Transverse colon (tissue), 4 donors: ENCODE results near the gene NLRC4. TPM values are rescaled to one million over a fixed set of nuclear protein-coding genes. Genes with fewer than 3 reads are reported as not detected.

Experiments
- DNase-seq: peaks from one replicate; pipeline ENCODE4 v3.0.0-alpha.2; 2019
- H3K27ac ChIP-seq, 4 donors: fragments of 200-600 bp; sonication (generic); 2 replicates each; pipeline ENCODE4 v1.5.1; 2016 to 2018; ENCODE audit warnings: inconsistent platforms in 4 of 4
- H3K27me3 ChIP-seq: fragments of 200-600 bp; sonication (generic); 2 replicates; pipeline ENCODE4 v1.5.1; 2017; ENCODE audit warnings: inconsistent platforms
- H3K36me3 ChIP-seq, 4 donors: fragments of 200-600 bp; sonication (generic); 2 replicates each; pipeline ENCODE4 v1.5.1; 2017 to 2019; ENCODE audit warnings: inconsistent platforms in 4 of 4
- H3K4me1 ChIP-seq, 4 donors: fragments of 200-600 bp; sonication (generic); 2 replicates each; pipeline ENCODE4 v1.5.1; 2017 to 2020; ENCODE audit warnings: inconsistent platforms in 4 of 4
- H3K4me3 ChIP-seq, 4 donors: fragments of 200-600 bp; sonication (generic); 1 replicate in 1 of 4; 2 replicates in 3 of 4; pipeline versions ENCODE4 v1.5.1 to v1.6.1; 2017 to 2019; ENCODE audit warnings: inconsistent platforms in 4 of 4
- H3K9me3 ChIP-seq, 2 donors: fragments of 200-600 bp; sonication (generic); 2 replicates each; pipeline ENCODE4 v1.5.1; 2017 to 2019; ENCODE audit warnings: inconsistent platforms in 2 of 2
- EP300 ChIP-seq: sonication (generic); formaldehyde crosslinking; IDR thresholded peaks from one replicate; pipeline ENCODE4 v1.6.1; 2017; ENCODE audit warnings: antibody characterized with exemption, low read depth
- POLR2A ChIP-seq: fragments of 450-650 bp; IDR thresholded peaks from one replicate; pipeline ENCODE4 v1.6.1; 2016; ENCODE audit warnings: antibody characterized with exemption, mild to moderate bottlenecking, moderate library complexity
- POLR2AphosphoS5 ChIP-seq, 3 donors: sonication (generic); formaldehyde crosslinking; IDR thresholded peaks; one replicate each; pipeline ENCODE4 v1.6.1; 2016; ENCODE audit warnings: antibody characterized with exemption in 3 of 3
- WGBS, 2 donors: methylation state at CpG; one replicate each; pipeline ENCODE4 v1.1.5; 2018; ENCODE audit warnings: low coverage in 1 of 2; 5-methylcytosine and 5-hydroxymethylcytosine counted together
- in situ Hi-C, 4 donors: fragments of 200-750 bp; cut with MboI; loops; one replicate each; pipeline versions ENCODE4 v1.15.0 to v1.15.1; 2017; ENCODE audit warnings: low sequenced_read_pairs in 3 of 4, low pct_ligation_motif_present in 1 of 4, low pct_unique_long_range_greater_than_20kb in 1 of 4
- intact Hi-C: fragments of 100-400 bp; cut with DNase I; formaldehyde crosslinking; loops from one replicate; pipeline ENCODE4 v1.15.1; 2023; ENCODE audit warnings: low total_unique reads
- total RNA-seq, 4 donors: library from RNA; depleted of rRNA; stranded (reverse); fragments of >200 nt; gene quantifications; one replicate each; pipeline ENCODE4 v1.1.0, GENCODE V29; 2016
- TF ChIP-seq, protein P1 (sequence below), 5 experiments: fragments of 200-600 bp in 3 of 5; fragments of 450-650 bp in 2 of 5; sonication (generic) in 3 of 5; IDR thresholded peaks; 1 replicate in 2 of 5; 2 replicates in 3 of 5; pipeline ENCODE4 v1.5.1; 2016 to 2017; ENCODE audit warnings: antibody characterized with exemption in 5 of 5, inconsistent platforms in 3 of 5, mild to moderate bottlenecking in 2 of 5, moderate library complexity in 1 of 5

NLRC4 gene
- total RNA-seq, 4 donors from 2014 or later, result 0.20 to 1.4 (median 0.39) TPM

- no peaks in the 10 kb centered on the region for H3K9me3 ChIP-seq
- no peak overlapping the region for H3K4me3 ChIP-seq
- in situ Hi-C loops (loop anchor here in 1 of 4 donors (10.0 kb wide), 1 partner anchor 109 kb away; the partner anchor contains the start of gene SLC30A6), intact Hi-C loops (no loop called here)
- H3K27ac ChIP-seq, result no peak overlapping the region
- 72% methylated on average over 2 of the region's 2 CpGs for WGBS, 2 donors
- peaks cover 0 to 13% (median 7%) of the 10 kb centered on the region in 4 donors for H3K4me1 ChIP-seq
- H3K27me3 ChIP-seq, result no peaks in the 10 kb centered on the region
- H3K36me3 ChIP-seq, result no peaks in the 10 kb centered on the region
- no peak for DNase-seq
- TF ChIP-seq, protein P1, sequence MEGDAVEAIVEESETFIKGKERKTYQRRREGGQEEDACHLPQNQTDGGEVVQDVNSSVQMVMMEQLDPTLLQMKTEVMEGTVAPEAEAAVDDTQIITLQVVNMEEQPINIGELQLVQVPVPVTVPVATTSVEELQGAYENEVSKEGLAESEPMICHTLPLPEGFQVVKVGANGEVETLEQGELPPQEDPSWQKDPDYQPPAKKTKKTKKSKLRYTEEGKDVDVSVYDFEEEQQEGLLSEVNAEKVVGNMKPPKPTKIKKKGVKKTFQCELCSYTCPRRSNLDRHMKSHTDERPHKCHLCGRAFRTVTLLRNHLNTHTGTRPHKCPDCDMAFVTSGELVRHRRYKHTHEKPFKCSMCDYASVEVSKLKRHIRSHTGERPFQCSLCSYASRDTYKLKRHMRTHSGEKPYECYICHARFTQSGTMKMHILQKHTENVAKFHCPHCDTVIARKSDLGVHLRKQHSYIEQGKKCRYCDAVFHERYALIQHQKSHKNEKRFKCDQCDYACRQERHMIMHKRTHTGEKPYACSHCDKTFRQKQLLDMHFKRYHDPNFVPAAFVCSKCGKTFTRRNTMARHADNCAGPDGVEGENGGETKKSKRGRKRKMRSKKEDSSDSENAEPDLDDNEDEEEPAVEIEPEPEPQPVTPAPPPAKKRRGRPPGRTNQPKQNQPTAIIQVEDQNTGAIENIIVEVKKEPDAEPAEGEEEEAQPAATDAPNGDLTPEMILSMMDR (IDR thresholded peaks at IDR 0.05), result no peak
- no peak for TF ChIP-seq POLR2A
- no peak for TF ChIP-seq EP300
- no peak for TF ChIP-seq POLR2AphosphoS5 (IDR thresholded peaks at IDR 0.05)
Observed at GRCh38 chr2:32274289-32274688, 9.6 kb upstream of the NLRC4 start.

GRCh38 chr2:32272279-32272678, 7.6 kb upstream of the NLRC4 start:
- in situ Hi-C loops (loop anchor here in 1 of 4 donors (10.0 kb wide), 1 partner anchor 107 kb away; the partner anchor contains the start of gene SLC30A6), intact Hi-C loops (no loop called here)
- no peaks in the 10 kb centered on the region for H3K9me3 ChIP-seq
- TF ChIP-seq EP300 (no peak), POLR2A (no peak), POLR2AphosphoS5 (IDR thresholded peaks at IDR 0.05) (no peak)
- TF ChIP-seq, protein P1 (IDR thresholded peaks at IDR 0.05), result no peak
- H3K27ac ChIP-seq, result no peak overlapping the region
- H3K4me1 ChIP-seq, result peaks cover 0 to 3% (median 1%) of the 10 kb centered on the region in 4 donors
- no peak for DNase-seq
- H3K36me3 ChIP-seq, result no peaks in the 10 kb centered on the region
- no peaks in the 10 kb centered on the region for H3K27me3 ChIP-seq
- WGBS, 2 donors, result 27 to 47% methylated on average over 1 to 3 of the region's 3 CpGs
- no peak overlapping the region for H3K4me3 ChIP-seq

GRCh38 chr2:32271063-32271462, 6.4 kb upstream of the NLRC4 start:
- DNase-seq, result no peak
- 63 to 83% methylated on average over 2 of the region's 2 CpGs for WGBS, 2 donors
- TF ChIP-seq POLR2A (no peak), POLR2AphosphoS5 (IDR thresholded peaks at IDR 0.05) (no peak), EP300 (no peak)
- TF ChIP-seq, protein P1 (IDR thresholded peaks at IDR 0.05), result no peak
- Histone ChIP-seq H3K27ac (no peak overlapping the region), H3K4me1 (no peaks in the 10 kb centered on the region), H3K4me3 (no peak overlapping the region), H3K9me3 (no peaks in the 10 kb centered on the region), H3K27me3 (no peaks in the 10 kb centered on the region), H3K36me3 (no peaks in the 10 kb centered on the region)
- in situ Hi-C loops (loop anchor here in 1 of 4 donors (10.0 kb wide), 1 partner anchor 106 kb away; the partner anchor contains the start of gene SLC30A6), intact Hi-C loops (no loop called here)

- in situ Hi-C loops, result no loop called here
- 57 to 82% methylated on average over 1 to 3 of the region's 3 CpGs for WGBS, 2 donors
- Histone ChIP-seq H3K27me3 (no peaks in the 10 kb centered on the region), H3K36me3 (no peaks in the 10 kb centered on the region), H3K9me3 (no peaks in the 10 kb centered on the region), H3K4me1 (no peaks in the 10 kb centered on the region), H3K4me3 (no peak overlapping the region), H3K27ac (peak overlapping the region in 1 of 4 donors; percentile 3)
- TF ChIP-seq, protein P1 (IDR thresholded peaks at IDR 0.05), result no peak
- TF ChIP-seq POLR2AphosphoS5 (IDR thresholded peaks at IDR 0.05) (no peak), POLR2A (no peak), EP300 (no peak)
- intact Hi-C loops, result no loop called here
- no peak for DNase-seq
Observed at GRCh38 chr2:32262105-32262504, 2.6 kb downstream of the NLRC4 start.
